GM18858 (cell line): ENCODE measurements around the gene RPUSD3.

Source experiments
- ATAC-seq: cut with Tn5 transposase; IDR thresholded peaks from one replicate; pipeline ENCODE4 v1.9.1; 2021; ENCODE audit not compliant: unreplicated experiment

The RPUSD3 gene

DNA sequence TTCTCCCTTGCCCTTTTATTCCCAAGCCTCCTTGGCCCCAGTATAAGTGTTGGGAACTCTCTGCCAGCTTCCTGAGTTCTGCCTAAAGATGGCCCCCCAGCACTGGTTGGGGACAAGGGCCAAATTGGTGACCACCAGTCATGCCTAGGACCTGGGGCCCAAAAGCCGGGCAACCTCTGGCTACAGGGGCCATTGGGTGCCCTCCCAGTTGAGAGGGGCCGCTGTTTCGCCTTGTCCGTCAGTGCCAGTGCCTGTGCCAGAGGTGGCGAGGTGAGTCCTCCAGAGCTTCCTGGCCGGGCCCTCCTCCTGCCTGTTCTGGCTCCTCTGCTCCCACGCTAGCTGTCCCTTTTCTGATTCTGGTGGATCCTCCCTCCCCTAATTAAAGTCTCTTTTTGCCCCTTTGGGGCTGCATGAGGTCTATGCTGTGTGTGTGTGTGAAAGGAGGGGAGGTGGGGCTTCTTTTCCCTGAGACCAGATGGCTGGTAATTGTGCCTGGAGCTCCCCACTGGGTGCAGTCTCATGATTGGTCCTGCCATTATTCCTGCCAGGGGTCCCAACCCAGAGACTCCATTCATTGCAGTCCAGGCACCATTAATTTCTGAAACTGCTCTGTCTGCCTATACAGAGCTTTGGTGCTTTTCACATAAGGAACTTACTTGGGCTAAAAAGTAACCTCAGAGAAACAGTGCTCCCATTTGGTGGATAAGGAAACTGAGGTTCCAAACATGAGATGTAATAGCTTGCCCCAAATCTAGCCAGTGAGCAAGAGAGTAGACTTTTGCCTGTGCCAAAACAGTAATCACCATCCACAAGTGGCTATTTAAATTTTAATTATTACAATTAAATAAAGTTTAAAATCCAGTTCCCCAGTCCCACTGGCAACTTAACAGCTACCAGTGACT is 36.9 kb downstream of the RPUSD3 start:
- no peak for ATAC-seq

DNA sequence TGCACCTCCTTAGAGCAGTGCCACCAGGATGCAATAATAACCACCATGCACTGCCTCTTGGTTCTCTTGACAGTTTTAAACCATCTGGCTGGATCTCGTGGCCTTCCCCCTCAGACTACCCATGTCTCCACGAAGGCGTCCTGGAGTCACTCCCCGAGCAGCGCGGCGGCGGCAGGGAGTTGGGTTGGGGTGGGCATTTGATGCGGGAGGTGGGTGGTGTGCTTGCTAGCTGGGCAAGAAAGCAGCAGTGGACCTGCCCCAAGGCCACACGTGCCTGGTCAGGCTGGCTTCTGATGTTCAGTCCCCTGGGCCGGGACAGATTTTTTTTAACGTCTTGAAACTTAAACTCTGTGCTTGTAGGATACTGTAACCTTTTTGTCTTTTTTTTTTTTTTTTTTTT is 37.7 kb downstream of the RPUSD3 start:
- no peak for ATAC-seq

DNA sequence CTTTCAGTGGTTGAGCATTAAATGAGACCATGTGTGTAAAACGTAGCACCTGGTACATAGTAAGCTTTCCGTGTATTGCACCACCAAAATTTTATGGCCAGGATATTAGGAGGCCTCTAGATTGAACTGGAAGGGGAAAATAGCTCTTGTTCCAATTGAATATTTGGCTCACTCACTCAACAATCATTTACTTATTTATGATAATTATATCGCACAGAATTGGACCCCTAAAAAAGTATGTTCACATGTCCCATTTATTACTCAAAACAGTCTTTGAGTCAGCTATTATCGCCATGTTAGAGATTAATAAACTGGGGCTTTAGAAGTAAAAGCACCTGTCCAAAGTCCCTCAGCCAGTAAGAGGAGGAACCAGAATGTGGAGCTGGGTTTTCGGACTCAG is 38.8 kb downstream of the RPUSD3 start:
- no peak for ATAC-seq

DNA sequence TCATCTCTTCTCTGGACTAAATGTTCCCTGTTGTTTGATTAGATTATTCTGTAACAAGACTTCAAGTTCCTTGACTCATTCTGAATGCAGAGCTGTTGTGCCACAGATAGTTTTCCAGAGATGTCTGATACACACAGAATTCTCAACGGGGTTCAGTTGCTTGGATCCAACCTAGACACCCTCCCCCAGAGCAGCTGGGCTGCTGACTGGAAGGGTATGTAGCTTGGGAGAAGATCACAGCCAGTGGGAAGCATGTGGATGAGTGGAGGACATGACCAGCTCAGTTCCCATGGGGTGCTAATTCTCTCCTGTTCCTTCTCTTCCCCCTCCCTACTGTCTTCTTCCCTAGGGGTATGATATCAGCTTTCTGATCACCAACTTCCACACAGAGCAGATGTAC is 40.3 kb downstream of the RPUSD3 start:
- ATAC-seq, result no peak

DNA sequence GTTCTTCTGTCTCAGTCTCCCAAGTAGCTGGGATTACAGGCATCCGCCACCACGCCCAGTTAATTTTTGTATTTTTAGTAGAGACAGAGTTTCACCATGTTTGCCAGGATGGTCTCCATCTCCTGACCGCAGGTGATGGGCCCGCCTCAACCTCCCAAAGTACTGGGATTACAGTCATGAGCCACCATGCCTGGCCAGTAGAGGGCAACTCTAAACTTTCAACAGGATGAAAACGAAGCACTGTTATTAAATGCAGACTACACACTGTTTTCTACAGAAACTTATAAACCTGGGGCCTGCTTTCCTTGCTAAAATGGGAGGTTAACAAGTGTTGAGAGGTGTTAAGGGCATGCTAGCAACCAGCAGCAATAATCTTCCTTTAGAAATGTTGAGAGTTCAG is 43.3 kb downstream of the RPUSD3 start:
- no peak for ATAC-seq

DNA sequence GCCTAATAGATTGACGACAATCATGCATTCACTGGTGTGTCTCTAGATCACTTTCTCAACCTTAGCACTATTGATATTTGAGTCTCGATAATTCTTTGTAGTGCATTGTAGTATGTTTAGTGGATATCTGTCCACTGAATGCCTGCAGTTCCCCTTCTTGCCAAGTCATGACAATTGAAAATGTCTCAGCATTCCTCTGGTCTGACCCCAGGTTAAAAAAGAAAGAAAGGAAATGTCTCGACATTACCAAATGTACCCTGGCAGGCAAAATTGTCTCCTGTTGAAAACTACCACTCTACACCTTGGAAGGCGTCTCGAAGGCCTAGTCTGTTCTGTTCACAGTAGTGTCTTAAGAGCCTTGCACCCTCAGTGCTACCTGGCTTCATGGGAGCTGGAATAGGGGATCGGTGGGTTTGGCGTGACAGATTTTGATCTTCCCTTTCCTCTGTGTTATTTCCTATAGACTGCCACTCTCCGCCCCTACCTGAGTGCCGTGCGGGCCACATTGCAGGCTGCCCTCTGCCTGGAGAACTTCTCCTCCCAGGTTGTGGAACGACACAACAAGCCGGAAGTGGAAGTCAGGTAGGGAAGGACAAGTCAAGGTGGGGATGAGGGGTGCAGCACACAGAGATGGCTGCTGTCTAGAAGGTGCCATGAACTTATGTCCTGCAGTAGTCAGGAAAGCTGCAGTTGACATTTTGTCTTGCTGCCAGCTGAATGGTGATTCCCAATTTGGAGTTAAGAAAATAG is 46.4 kb downstream of the RPUSD3 start:
- ATAC-seq, result no peak

DNA sequence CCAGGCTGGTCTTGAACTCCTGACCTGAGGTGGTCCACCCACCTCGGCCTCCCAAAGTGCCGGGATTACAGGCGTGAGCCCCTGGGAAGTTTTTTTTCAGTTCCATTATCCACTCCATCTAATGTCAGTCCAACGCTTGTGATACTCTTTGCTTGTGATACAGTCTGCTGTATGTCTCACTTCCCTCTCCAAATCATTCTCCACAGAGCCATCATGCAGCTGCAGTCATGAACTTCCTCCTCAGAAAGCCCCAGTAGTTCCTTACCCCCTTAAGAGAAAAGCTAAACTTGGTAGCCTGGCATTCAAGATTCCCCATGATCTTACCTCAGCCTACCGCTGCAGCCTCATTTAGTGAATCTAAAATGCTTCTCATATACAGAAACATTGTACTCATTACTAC is 48.6 kb downstream of the RPUSD3 start:
- no peak for ATAC-seq

DNA sequence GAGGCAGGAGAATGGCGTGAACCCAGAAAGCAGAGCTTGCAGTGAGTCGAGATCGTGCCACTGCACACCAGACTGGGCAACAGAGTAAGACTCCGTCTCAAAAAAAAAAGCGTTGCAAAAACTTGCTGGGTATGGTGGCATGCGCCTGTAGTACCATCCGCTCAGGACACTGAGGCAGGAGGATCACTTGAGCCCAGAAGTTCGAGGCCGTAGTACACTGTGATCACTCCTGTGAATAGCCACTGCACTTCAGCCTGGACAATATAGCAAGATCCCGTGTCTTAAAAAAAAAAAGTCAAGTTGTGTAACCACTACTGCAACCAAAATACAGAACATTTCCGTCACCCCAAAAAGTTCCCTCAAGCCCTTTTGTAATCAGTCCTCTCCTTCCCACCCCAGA is 49.4 kb downstream of the RPUSD3 start:
- no peak for ATAC-seq

DNA sequence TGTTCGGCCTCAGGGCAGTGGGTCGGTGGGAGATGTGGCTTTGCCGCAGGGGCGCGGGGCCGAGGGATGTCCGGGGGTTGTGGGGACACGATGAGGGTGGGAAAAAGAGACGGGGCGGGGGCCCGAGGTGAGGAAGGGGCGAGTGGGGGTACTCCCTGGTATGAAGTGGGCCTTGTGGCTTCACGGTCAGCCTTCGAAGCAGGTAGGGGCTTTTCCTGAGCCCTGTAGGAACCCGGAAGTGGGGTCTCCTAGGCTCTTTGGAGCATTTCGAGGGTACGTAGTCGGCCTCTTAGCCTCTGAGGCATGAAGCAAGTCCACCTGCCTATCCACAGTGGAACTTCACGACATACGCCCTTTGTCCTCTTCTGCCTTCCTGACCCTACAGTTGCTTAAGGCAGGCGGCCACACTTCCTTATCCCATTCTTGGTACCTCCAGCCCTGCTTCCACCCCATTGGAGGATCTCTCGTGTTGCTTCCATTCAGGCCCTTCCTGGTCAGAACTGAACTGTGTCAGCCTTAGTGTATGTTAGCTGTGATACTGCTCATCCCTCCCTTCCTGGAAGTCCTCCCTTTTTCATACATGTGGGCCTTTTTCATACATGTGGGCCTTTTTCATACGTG is 50.5 kb downstream of the RPUSD3 start:
- no peak for ATAC-seq

DNA sequence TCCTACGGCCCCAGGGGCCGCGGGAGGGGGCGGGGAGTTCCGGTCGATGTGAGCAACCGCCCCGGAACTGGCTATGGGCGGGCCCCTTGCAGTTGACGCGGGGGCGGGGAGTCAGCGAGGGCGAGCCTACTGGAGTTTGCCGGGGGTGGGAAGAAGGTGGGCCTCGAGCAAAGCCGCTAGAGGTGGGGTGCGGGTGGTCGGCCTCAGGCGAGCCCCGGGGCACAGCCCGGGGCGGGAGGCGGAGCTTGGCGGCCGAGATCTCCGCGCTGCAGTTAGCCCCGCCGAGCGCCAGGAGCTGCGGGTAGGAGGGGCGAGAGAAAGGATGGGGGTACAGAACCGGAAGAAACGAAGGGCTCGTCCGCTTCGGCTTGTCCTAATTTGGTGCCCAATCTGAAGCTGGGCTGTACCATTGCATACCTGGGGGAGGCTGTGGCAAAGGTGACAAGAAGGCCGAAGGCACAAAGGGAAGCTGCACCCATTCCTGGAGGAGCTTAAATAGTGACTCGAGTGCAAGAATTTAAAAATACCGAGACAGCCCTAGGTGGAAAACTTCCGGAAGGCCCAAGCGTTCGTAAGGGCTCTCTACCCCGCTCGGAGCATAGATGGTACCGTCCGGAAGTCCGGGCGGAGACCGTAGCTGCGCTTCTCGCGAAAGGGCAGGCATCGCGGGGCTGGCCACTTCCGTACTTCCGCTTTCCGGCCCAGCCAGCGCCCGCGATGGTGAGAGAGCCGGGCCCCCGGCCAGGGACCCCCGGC is 51.2 kb downstream of the RPUSD3 start, which contains the start of the genes ARPC4 and TADA3:
ARPC4 (plus strand) TSS at position 678 of the 756 bp plus-strand sequence; CDS start at position 718, 40 bp downstream.
TADA3 (minus strand) TSS at position 69 of the 756 bp plus-strand sequence. CDS start 1,007 bp downstream, outside the sequence.
- peak; percentile 67 for ATAC-seq

DNA sequence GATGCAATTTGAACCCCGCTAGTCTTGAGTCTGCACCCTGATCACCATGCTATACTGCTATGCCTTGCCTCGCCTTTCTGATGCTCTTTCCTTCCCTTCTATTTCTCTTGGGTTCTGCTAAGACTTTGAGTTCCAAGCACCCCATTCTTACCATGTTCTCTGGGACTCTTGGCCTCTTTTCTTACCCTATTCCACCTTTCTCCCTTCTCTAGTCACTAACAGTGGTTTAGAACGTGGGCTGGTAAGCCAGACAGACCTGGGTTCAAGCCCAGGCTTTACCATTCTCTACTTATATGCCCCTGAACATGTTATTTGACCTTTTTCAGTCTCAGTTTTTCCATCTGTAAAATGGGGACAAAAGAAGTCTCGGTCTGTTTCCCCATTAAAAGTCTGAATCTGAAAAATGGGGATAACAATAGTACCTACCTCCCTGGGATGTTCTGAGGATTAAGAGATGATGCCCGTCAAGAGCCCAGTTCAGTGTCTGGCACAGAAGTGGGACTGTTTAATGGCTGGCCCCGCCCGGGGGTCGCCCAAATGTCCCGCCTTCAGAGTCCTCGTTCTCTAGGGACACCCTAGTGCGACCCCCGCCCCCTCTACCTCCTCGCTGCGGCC is 51.9 kb downstream of the RPUSD3 start:
- no peak for ATAC-seq

DNA sequence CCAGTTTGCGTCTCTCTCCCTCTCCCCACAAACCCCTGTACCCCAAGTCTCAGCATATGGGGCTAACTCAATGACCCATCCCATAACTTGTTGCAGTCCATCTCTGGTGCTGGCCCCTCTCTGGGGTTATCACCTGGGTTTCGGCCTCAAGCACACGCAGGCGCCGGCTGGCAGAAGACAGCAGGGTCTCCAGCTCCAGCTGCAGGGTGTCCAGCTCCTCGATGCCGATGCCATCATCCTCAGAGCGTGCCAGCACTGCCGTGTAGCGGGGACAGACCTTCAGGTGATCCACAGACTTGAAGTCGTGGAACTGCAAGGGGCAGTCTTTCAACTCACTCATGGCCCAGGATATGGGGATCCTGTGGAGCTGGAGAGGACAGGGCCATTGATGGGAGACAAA is 52.7 kb downstream of the RPUSD3 start:
- no peak for ATAC-seq
